SH-SY5Y (cell line): Measurements from ENCODE around the gene CCDC121.

Experiments used
- GATA2 ChIP-seq: IDR thresholded peaks from 2 replicates; pipeline ENCODE4 v1.6.1; 2011; ENCODE audit warnings: mild to moderate bottlenecking, low read depth, low read length
- GATA3 ChIP-seq: IDR thresholded peaks from 2 replicates; pipeline ENCODE4 v1.6.1; 2011; ENCODE audit warnings: low read depth, mild to moderate bottlenecking, low read length, moderate library complexity

GRCh38 chr2:27634291-27634690, 5.5 kb upstream of the CCDC121 start:
- TF ChIP-seq GATA3: no peak
- TF ChIP-seq GATA2: no peak
